ENCODE measurements around the gene USB1. TPM values are rescaled to one million over a fixed set of nuclear protein-coding genes. Genes with fewer than 3 reads are reported as not detected.
"Not testable (repeated sequence)": the region's sequence is repeated elsewhere in the genome, so short reads cannot be mapped to it uniquely, and the experiment has no call there.

Gene USB1
- total RNA-seq, 1 experiment from 2014 or later, result 106 TPM

DNA sequence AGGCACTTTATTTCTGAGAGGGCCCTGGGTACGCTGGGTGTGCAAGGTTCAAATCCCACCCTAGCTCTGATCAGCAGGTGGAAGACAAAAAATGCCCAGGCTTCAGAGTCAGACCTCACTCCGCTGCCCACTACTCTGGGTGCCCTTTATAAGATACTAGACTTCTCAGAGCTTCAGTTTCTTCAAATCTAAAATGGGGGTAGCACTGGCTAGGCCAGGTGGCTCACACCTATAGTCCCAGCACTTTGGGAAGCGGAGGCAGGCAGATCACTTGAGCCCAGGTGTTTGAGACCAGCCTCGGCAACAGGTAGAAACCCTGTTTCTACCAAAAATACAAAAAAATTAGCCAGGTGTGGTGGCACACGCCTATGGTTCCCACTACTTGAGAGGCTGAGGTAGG is 1.7 kb downstream of the USB1 start:
- H3K36me3 ChIP-seq (ENCODE audit: insufficient read depth, low read length, poor library complexity, severe bottlenecking), result peaks cover 23% of the 10 kb centered on the region
- CTCF ChIA-PET, result no interaction called here
- H3K4me3 ChIP-seq (ENCODE audit: low read depth, low read length, poor library complexity, severe bottlenecking), result no peak overlapping the region
- DNase-seq (ENCODE audit: low spot score), result no peak
- H3K4me1 ChIP-seq (ENCODE audit: insufficient read depth, low read length, poor library complexity, severe bottlenecking), result peaks cover 19% of the 10 kb centered on the region
- H3K27me3 ChIP-seq (replicated peaks; ENCODE audit: insufficient read depth, low read depth, low read length, poor library complexity), result no peaks in the 10 kb centered on the region
- no TSS peak for BruUV-seq (replicated peaks)
- H3K9me3 ChIP-seq (ENCODE audit: low read depth, low read length, poor library complexity, severe bottlenecking), result no peaks in the 10 kb centered on the region
- H3K27ac ChIP-seq (ENCODE audit: low read depth, low read length, poor library complexity, severe bottlenecking), result no peak overlapping the region
- POLR2A ChIA-PET (ENCODE audit: low non-redundant PET), result no interaction called here
- intact Hi-C loops (cut with micrococcal nuclease; ENCODE audit: unreplicated experiment), result loop anchor here (5.0 kb wide), 4 partner anchors 206 to 426 kb away; no protein-coding TSS in a partner anchor
- TF ChIP-seq, protein P1, sequence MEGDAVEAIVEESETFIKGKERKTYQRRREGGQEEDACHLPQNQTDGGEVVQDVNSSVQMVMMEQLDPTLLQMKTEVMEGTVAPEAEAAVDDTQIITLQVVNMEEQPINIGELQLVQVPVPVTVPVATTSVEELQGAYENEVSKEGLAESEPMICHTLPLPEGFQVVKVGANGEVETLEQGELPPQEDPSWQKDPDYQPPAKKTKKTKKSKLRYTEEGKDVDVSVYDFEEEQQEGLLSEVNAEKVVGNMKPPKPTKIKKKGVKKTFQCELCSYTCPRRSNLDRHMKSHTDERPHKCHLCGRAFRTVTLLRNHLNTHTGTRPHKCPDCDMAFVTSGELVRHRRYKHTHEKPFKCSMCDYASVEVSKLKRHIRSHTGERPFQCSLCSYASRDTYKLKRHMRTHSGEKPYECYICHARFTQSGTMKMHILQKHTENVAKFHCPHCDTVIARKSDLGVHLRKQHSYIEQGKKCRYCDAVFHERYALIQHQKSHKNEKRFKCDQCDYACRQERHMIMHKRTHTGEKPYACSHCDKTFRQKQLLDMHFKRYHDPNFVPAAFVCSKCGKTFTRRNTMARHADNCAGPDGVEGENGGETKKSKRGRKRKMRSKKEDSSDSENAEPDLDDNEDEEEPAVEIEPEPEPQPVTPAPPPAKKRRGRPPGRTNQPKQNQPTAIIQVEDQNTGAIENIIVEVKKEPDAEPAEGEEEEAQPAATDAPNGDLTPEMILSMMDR (conservative IDR thresholded peaks at IDR 0.05; ENCODE audit: low read depth, low read length), result no peak
- TF ChIP-seq EZH2 (IDR thresholded peaks at IDR 0.05; ENCODE audit: borderline replicate concordance, low read depth, low read length, poor library complexity, severe bottlenecking), result no peak

DNA sequence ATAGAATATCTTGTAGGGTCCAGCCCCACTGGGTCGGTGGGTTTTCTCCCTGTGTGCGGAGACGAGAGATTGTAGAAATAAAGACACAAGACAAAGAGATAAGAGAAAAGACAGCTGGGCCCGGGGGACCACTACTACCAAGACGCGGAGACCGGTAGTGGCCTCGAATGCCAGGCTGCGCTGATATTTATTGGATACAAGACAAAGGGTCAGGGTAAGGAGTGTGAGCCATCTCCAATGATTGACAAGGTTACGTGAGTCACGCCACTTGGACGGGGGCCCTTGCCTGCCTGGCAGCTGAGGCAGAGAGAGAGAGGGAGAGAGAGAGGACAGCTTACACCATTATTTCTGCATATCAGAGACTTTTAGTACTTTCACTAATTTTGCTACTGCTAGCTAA is 3.5 kb downstream of the USB1 start:
- DNase-seq (ENCODE audit: low spot score); H3K27ac ChIP-seq (ENCODE audit: low read depth, low read length, poor library complexity, severe bottlenecking); POLR2A ChIA-PET (ENCODE audit: low non-redundant PET); H3K27me3 ChIP-seq (replicated peaks; ENCODE audit: insufficient read depth, low read depth, low read length, poor library complexity); H3K4me3 ChIP-seq (ENCODE audit: low read depth, low read length, poor library complexity, severe bottlenecking); H3K9me3 ChIP-seq (ENCODE audit: low read depth, low read length, poor library complexity, severe bottlenecking); BruUV-seq (replicated peaks); CTCF ChIA-PET; H3K4me1 ChIP-seq (ENCODE audit: insufficient read depth, low read length, poor library complexity, severe bottlenecking): not testable (repeated sequence)
- peaks cover 23% of the 10 kb centered on the region for H3K36me3 ChIP-seq (ENCODE audit: insufficient read depth, low read length, poor library complexity, severe bottlenecking)
- intact Hi-C loops (cut with micrococcal nuclease; ENCODE audit: unreplicated experiment), result loop anchor here (1.0 to 5.0 kb wide), 5 partner anchors 105 to 427 kb away; no protein-coding TSS in a partner anchor

DNA sequence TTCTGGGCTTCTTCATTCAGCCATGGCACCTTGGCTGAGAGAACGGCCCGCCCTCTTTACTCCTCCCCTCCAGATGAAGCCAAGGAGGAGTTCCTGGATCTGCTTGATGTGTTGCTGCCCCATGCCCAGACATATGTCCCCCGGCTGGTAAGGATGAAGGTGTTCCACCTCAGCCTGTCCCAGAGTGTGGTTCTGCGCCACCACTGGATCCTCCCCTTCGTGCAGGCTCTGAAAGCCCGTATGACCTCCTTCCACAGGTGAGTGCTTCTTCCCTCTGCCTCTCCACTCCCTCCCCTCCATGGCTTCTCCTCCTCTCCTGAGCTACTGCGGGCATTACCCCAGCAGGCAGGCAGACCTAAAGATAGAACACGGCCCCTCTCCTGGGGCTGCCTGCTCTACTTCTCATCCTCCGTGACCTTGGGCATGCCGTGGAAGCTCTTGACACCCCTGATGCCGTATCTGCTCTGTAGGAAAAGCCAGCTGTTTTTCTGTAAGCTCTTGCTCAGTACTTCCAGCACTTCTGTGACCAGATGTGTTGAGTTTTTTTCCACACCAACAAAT is 8.7 kb downstream of the USB1 start:
- ChIA-PET POLR2A (ENCODE audit: low non-redundant PET) (no interaction called here), CTCF (interaction anchor here (1.7 kb wide), 1 partner anchor 9 kb away, joined by 4 read pairs; the partner anchor contains the start of gene ZNF319)
- BruUV-seq (replicated peaks), result no TSS peak
- H3K27ac ChIP-seq (ENCODE audit: low read depth, low read length, poor library complexity, severe bottlenecking), result no peak overlapping the region
- DNase-seq (ENCODE audit: low spot score), result no peak
- peaks cover 5% of the 10 kb centered on the region for H3K4me1 ChIP-seq (ENCODE audit: insufficient read depth, low read length, poor library complexity, severe bottlenecking)
- no peak for TF ChIP-seq EZH2 (IDR thresholded peaks at IDR 0.05; ENCODE audit: borderline replicate concordance, low read depth, low read length, poor library complexity, severe bottlenecking)
- TF ChIP-seq, protein P1 (conservative IDR thresholded peaks at IDR 0.05; ENCODE audit: low read depth, low read length), result no peak
- H3K4me3 ChIP-seq (ENCODE audit: low read depth, low read length, poor library complexity, severe bottlenecking), result no peak overlapping the region
- H3K36me3 ChIP-seq (ENCODE audit: insufficient read depth, low read length, poor library complexity, severe bottlenecking), result peaks cover 44% of the 10 kb centered on the region
- intact Hi-C loops (cut with micrococcal nuclease; ENCODE audit: unreplicated experiment), result loop anchor here (5.0 kb wide), 1 partner anchor 363 kb away; no protein-coding TSS in a partner anchor
- no peaks in the 10 kb centered on the region for H3K9me3 ChIP-seq (ENCODE audit: low read depth, low read length, poor library complexity, severe bottlenecking)
- H3K27me3 ChIP-seq (replicated peaks; ENCODE audit: insufficient read depth, low read depth, low read length, poor library complexity), result no peaks in the 10 kb centered on the region

DNA sequence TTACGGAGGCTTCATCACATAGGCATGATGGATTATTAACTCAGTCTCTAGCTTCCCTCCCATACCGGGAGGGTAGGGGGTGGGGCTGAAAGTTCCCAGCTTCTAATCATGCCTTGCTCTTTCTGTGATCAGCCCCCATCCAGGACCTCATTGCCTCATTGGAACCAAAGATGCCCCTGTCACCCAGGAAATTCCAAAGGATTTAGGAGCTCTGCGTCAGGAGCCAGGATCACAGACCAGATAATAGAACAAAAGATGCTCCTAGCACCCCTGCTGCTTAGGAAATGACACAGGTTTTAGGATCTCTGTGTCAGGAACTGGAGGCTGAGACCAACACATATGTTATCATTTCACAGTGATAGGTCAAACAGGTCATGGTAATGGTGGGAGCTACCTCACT is 9.7 kb downstream of the USB1 start:
- TF ChIP-seq EZH2 (IDR thresholded peaks at IDR 0.05; ENCODE audit: borderline replicate concordance, low read depth, low read length, poor library complexity, severe bottlenecking), result no peak
- TF ChIP-seq, protein P1 (conservative IDR thresholded peaks at IDR 0.05; ENCODE audit: low read depth, low read length), result no peak
- ChIA-PET CTCF (interaction anchor here (1.7 kb wide), 1 partner anchor 10 kb away, joined by 4 read pairs; the partner anchor contains the start of gene ZNF319), POLR2A (ENCODE audit: low non-redundant PET) (no interaction called here)
- H3K4me3 ChIP-seq (ENCODE audit: low read depth, low read length, poor library complexity, severe bottlenecking), result no peak overlapping the region
- H3K27ac ChIP-seq (ENCODE audit: low read depth, low read length, poor library complexity, severe bottlenecking), result no peak overlapping the region
- intact Hi-C loops (cut with micrococcal nuclease; ENCODE audit: unreplicated experiment), result loop anchor here (5.0 kb wide), 1 partner anchor 364 kb away; no protein-coding TSS in a partner anchor
- peaks cover 41% of the 10 kb centered on the region for H3K36me3 ChIP-seq (ENCODE audit: insufficient read depth, low read length, poor library complexity, severe bottlenecking)
- peak; percentile 65 for DNase-seq (ENCODE audit: low spot score)
- H3K27me3 ChIP-seq (replicated peaks; ENCODE audit: insufficient read depth, low read depth, low read length, poor library complexity), result no peaks in the 10 kb centered on the region
- H3K4me1 ChIP-seq (ENCODE audit: insufficient read depth, low read length, poor library complexity, severe bottlenecking), result peaks cover 5% of the 10 kb centered on the region
- BruUV-seq (replicated peaks), result no TSS peak
- no peaks in the 10 kb centered on the region for H3K9me3 ChIP-seq (ENCODE audit: low read depth, low read length, poor library complexity, severe bottlenecking)
